Measurements from ENCODE around the gene SPSB1.
A peak's percentile ranks its signal among the peaks of the same experiment; 100 is the strongest.

Gene SPSB1

DNA sequence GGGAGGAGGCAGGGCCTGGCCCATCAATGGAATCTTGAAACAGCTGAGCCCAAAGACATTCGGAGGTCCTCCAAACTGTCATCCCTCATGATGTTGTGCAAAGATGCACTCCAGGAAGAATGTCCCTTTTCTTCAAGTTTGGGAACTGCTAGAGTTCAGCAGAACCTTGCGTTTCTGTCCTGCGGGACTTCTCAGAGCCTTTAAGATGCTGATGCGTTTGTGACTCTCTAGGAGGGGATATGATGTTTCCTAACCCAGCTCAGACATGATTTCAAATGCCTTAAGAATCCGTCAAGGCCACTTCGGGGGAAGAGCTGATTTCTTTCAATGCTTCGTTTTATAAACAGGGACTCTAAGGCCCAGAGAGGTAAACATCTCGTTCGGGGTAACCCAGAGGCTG lies 35.5 kb downstream of the SPSB1 start:
- TF ChIP-seq, protein P1, sequence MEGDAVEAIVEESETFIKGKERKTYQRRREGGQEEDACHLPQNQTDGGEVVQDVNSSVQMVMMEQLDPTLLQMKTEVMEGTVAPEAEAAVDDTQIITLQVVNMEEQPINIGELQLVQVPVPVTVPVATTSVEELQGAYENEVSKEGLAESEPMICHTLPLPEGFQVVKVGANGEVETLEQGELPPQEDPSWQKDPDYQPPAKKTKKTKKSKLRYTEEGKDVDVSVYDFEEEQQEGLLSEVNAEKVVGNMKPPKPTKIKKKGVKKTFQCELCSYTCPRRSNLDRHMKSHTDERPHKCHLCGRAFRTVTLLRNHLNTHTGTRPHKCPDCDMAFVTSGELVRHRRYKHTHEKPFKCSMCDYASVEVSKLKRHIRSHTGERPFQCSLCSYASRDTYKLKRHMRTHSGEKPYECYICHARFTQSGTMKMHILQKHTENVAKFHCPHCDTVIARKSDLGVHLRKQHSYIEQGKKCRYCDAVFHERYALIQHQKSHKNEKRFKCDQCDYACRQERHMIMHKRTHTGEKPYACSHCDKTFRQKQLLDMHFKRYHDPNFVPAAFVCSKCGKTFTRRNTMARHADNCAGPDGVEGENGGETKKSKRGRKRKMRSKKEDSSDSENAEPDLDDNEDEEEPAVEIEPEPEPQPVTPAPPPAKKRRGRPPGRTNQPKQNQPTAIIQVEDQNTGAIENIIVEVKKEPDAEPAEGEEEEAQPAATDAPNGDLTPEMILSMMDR (IDR thresholded peaks at IDR 0.05; ENCODE audit: control insufficient read depth, insufficient read depth, low read depth, low read length, missing control alignments), result no peak
- no peak overlapping the region for H3K4me3 ChIP-seq (ENCODE audit: control insufficient read depth, low read depth, low read length)
- no peak for DNase-seq (ENCODE audit: low read depth)

DNA sequence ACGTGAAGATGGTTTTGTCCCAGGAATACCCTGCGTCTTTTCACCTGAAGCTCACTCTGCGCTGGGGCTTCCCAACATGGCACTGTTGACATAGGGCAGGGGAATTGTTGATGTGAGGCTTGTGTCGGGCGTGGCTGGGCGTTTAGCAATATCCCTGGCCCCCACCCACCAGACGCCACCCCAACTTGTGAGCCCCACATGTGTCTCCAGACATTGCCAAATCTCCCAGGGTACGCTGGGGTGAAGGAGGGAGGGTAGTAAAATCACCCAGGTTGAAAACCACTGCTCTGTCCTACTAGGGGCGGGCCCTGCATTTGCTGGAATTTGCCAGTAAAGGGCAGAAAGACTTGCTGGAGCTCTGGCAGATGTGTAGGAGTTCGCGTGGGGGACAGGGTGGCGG lies 36.0 kb downstream of the SPSB1 start:
- DNase-seq (ENCODE audit: low read depth), result no peak
- TF ChIP-seq, protein P1 (IDR thresholded peaks at IDR 0.05; ENCODE audit: control insufficient read depth, insufficient read depth, low read depth, low read length, missing control alignments), result no peak
- H3K4me3 ChIP-seq (ENCODE audit: control insufficient read depth, low read depth, low read length), result no peak overlapping the region

DNA sequence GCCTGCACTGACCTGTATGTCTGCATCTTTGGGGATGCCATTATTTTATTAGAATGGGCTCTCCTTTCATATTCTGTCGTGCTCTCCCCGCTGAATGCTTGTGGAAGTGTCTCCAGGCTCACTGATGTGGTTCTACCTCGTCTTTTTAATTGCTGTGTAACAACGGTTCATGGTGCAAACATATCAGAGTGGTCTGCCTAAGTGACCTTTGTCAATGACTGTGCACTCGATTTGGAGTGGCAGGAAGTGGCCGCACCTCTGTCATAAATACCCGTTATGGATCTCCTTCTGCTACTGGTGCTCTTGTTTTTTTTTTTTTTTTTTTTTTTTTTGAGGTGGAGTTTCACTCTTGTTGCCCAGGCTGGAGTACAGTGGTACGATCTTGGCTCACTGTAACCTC lies 38.3 kb downstream of the SPSB1 start:
- TF ChIP-seq, protein P1 (IDR thresholded peaks at IDR 0.05; ENCODE audit: control insufficient read depth, insufficient read depth, low read depth, low read length, missing control alignments), result no peak
- no peak overlapping the region for H3K4me3 ChIP-seq (ENCODE audit: control insufficient read depth, low read depth, low read length)
- no peak for DNase-seq (ENCODE audit: low read depth)

GRCh38 chr1:9331558-9332346 lies 39.1 kb downstream of the SPSB1 start:
- no peak for DNase-seq (ENCODE audit: low read depth)
- TF ChIP-seq, protein P1 (IDR thresholded peaks at IDR 0.05; ENCODE audit: control insufficient read depth, insufficient read depth, low read depth, low read length, missing control alignments), result no peak
- H3K4me3 ChIP-seq (ENCODE audit: control insufficient read depth, low read depth, low read length), result no peak overlapping the region

GRCh38 chr1:9332513-9333143 lies 39.9 kb downstream of the SPSB1 start:
- TF ChIP-seq, protein P1 (IDR thresholded peaks at IDR 0.05; ENCODE audit: control insufficient read depth, insufficient read depth, low read depth, low read length, missing control alignments), result no peak
- DNase-seq (ENCODE audit: low read depth), result no peak
- H3K4me3 ChIP-seq (ENCODE audit: control insufficient read depth, low read depth, low read length), result no peak overlapping the region

- no peak overlapping the region for H3K4me3 ChIP-seq (ENCODE audit: control insufficient read depth, low read depth, low read length)
- TF ChIP-seq, protein P1 (IDR thresholded peaks at IDR 0.05; ENCODE audit: control insufficient read depth, insufficient read depth, low read depth, low read length, missing control alignments), result peak; percentile 12
- DNase-seq (ENCODE audit: low read depth), result no peak
These were observed 45.9 kb downstream of the SPSB1 start for GRCh38 chr1:9338397-9339246.

Data from AG09309 (cell line).